Fibroblast of skin of right quadriceps (primary cell): ENCODE data around the gene ZRSR2.
A peak's percentile ranks its signal among the peaks of the same experiment; 100 is the strongest.
"Not testable (repeated sequence)": the region's sequence is repeated elsewhere in the genome, so short reads cannot be mapped to it uniquely, and the experiment has no call there.

Experiments used
- DNase-seq: peaks from one replicate; pipeline ENCODE4 v3.0.0-alpha.2; 2013

The ZRSR2 gene, protein sequence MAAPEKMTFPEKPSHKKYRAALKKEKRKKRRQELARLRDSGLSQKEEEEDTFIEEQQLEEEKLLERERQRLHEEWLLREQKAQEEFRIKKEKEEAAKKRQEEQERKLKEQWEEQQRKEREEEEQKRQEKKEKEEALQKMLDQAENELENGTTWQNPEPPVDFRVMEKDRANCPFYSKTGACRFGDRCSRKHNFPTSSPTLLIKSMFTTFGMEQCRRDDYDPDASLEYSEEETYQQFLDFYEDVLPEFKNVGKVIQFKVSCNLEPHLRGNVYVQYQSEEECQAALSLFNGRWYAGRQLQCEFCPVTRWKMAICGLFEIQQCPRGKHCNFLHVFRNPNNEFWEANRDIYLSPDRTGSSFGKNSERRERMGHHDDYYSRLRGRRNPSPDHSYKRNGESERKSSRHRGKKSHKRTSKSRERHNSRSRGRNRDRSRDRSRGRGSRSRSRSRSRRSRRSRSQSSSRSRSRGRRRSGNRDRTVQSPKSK

DNA sequence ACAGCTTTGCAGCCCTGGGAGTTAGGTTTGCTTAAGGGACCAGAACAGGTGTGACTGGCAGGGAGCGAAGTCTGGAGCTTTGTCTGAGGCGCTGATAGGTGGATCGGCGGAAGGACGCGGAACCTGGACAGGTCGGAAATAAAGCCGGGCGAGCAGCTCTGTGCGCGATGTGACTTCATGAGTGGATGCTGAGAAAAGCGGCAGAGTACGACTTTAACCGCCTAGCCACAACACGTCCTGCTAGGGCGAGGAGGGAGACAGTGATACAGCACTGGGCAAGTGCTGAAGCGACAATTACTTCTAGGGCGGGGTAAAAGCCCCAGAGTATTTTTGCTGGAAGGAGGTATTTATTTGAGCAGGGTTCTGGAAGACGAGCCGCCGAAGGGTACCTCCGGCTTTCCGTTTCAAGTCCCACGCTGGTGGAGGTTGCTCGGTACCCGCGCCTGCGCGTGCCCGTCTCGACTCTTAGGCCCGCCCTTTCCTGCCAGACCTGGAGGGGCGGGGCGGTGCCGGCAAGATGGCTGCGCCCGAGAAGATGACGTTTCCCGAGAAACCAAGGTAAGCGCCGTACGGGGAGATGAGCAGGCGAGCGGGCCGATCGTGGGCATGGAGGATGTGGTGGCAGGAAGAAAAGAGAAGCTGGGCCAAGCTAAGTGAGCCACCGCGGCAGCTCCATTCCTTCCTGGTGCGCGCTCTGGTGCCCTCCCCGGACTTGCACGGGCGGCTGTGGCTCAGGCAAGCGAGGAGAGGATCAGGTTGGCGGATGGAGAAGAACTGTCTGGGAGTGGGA, at the start of gene ZRSR2:
Gene ZRSR2, plus strand, starts transcription at position 506 of the 790 bp plus-strand sequence. Its CDS starts 12 bp downstream, at position 518.
- DNase-seq = peak; percentile 64

DNA sequence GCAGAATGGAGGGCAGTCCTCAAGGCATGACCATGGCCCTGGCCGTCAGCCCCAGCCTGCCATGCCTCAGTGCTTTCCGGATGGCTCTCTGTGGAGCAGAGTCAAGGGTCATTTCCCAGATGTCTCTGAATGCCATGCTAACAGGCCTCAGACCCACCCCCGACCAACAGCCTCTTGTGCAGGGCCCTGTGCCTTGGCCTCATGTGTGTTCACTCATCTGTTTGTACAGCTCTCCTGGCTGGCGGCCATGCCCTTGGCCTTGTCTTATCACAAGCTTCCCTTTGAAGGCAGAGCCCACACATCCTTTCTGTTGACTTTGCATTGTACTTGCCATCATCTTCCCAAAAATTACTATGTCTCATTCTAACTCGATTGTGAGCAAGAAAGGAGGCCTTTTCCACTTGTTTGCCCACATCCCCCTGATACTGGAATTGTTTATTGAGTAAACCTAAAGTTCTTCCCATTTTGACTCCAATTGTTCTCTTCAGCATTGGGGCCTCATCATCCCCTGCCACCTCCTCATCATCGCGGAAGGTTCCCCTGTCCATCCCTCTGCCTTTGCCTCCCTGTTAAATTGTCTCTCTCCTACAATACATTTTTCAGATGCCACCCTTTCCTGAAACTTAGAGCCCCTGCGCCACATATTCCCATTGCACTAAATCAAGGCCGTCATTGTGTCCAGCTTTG, 46.0 kb upstream of the ZRSR2 start:
- DNase-seq = no peak

DNA sequence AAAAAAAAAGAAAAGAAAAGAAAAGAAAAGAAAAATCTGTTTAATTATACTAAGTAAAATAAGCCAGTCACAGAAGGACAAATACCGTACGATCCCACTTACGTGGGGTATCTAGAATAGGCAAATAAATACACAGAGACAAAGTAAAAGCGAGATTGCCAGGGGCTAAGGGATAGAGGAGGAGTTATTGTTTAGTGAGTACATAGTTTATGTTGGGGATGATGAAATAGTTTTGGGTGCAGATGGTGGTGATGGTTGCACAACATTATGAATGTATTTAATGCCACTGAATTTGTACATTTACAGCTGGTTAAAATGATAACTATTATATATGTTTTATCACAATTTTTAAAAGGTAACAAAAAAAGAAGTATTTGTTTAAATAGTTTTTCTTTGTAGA, 45.1 kb upstream of the ZRSR2 start:
- DNase-seq = no peak

DNA sequence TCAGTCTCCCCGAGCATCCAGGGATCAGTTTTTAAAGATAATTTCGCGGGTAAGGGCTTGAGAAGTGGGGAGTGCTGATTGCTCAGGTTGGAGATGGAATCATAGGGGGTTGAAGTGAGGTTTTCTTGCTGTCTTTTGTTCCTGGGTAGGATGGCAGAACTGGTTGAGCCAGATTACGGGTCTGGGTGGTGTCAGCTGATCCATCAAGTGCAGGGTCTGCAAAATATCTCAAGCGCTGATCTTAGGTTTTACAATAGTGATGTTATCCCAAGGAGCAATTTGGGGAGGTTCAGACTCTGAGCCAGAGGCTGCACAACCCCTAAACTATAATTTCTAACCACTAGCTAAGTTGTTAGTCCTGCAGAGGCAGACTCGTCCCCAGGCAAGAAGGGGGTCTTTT, 43.6 kb upstream of the ZRSR2 start:
- not testable (repeated sequence) for DNase-seq

DNA sequence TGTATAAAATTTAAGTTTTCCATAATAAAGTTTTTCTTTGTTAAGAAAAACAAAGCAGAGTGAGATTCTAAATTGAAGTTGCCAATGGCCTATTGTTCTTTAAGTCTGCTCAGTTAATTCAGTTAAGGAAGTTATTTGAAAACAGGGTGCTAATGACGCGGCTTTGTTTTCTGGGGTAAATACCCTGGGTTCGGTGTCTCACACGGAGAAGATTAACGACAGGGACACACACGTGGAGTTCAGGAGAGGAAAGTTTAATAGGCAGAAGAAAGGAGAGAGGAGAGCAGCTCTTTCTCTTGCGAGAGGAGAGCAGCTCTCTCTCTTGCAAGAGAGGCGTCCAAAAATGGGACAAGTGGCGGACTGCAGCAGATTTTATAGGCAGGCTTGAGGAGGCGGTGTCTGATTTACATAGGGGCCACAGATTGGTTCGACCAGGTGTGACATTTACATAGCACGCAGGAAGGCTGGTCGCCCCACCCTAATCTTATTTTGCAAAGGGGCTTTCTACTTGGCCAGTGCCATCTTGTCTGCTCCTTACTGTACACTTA, 42.6 kb upstream of the ZRSR2 start:
- DNase-seq = no peak

DNA sequence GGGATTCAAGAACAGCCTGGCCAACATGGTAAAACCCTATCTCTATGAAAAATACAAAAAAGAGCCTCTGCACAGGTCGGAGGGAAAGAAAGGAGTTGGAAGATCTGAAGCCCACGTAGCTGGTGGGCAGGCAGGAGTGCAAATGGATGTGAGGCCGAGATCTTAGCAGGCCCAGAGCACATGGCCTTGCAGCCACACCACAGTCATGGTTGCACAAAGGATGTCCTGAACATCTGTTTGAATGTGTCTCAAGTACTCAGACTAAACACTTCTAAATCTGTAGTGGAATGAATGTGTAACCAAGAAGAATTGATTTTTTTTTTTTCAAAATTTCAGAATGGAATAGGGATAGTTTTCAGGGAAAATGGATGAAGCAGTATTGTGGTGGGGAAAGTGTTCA, 41.4 kb upstream of the ZRSR2 start:
- no peak for DNase-seq

DNA sequence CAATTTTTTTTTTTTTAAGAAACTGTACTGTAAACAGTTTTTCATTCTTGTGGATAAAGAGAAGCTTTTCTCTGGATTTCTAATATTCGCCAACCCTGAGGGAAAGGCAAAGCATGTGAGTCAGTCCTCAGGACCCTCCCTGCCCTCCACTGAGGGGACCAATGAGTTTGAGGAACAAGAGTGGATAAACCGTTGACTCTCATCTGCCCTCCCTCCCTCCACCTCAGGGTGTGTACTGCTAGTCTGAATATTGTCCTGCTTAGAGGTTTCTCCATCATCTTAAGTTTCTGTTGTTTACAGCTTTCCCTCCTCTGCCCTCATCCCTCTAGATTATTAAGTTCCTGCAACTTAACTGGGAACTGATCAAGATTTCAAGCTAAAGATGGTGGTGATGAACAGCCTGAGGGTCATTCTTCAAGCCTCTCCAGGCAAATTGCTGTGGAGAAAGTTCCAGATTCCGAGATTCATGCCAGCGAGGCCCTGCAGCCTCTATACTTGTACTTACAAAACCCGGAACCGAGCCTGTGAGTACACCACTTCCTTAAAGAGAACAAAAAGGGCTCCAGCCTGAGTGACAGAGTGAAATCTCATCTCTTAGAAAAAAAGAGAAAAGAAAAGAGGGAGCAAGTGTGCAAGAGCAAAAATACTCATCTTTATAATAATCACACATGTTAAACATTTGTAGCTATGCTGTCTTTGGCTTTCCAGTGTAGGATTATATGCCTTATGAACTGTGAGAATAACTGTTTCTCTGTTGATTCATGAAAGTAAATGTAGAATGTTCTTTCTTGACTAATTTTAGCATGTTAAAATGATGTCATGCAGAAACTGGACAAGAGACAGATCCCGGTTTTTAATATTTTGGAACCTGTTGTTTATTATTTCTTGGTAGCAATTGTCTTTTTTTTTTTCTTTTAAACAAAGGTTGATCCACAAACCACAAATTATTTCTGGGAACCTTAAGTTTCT, 40.4 kb upstream of the ZRSR2 start:
- DNase-seq = no peak

DNA sequence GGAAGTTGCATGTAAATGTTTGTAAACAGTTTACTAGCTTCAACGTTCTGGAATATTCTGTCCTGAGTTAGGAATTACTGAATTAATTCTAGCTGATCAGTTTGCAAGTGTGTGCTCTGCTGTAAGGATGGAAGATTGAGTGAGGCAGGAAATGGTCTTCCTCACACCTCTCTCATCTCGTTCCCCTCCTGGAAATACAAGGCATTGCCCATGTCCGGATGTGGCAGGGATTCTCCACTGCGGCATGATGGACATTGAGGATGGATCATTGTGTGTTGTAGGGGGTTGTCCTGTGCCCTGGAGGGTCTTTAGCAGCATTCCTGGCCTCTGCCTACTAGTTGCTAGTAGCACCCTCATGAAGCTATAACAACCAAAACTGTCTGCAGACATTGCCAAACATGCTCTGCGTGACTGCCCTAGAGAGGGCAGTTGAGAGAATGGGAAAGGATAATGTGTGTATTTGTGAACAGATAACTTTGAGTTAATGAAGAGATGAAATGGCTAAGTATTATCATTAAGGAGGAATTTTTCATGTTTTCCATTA, 39.6 kb upstream of the ZRSR2 start:
- DNase-seq = no peak

DNA sequence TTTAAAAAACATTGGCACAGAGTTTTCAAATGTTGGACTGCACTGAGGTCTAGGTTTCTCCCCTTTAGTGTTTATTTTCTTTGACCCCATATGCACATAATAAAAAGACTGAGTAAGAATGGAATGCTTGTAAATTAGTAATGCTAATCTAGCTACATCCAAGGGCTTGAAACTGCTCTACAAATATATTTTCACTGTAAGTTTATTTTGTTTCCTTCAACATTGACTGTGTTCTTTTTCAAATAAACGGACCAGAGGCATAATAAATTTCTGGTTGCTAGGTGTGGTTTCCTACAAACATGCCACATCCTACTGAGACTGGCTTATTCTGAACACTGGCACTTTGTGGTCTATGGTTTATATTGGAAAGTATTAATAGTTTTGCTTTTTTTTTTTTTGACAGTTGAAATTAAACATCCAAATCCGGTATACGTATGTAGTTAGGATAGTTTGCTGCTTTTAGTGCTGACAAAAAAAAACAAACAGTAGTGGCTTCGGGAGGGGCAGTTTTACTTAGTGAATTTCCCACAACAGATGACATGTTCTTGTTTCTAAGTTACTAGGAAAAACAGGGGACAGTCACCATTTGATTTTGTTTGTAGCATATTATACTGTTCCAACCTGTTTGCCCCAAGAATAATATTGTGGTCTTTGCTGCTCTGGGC, 39.0 kb upstream of the ZRSR2 start:
- DNase-seq = peak; percentile 30

DNA sequence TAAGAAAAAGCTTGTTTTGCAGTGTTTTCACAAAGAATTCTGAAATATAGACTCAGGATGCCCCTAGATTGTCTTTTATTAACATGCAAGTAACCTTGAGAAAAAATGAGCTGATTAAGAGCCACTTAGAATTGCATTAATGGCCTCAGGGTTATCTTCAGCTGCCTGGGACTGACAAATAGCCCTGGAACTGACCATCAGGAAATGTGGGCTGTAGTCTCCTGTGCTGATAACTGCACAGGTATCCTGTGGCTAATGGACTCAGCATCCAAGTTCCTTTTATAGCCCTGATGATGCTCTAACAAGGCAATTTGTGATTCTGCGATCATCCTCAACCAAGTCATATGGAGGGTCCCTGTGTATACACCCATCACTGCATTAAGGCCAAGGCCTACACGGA, 35.2 kb upstream of the ZRSR2 start:
- DNase-seq = no peak

DNA sequence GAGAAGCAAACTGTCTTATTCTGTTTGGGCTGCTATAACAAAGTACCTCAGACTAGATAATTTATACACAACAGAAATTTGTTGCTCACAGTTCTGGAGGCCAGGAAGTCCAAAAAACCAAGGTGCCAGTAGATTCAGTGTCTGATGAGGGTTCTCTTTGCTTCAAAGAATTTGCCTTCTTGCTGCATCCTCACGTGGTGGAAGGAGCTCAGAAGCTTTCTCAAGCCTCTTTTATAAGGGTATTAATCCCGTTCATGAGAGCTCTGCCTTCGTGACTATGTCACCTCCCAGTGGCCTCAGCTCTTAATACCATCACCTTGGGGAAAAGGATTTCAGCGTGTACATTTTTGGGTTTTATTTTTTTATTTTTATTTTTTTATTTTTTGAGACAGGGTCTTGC, 32.1 kb upstream of the ZRSR2 start:
- no peak for DNase-seq

DNA sequence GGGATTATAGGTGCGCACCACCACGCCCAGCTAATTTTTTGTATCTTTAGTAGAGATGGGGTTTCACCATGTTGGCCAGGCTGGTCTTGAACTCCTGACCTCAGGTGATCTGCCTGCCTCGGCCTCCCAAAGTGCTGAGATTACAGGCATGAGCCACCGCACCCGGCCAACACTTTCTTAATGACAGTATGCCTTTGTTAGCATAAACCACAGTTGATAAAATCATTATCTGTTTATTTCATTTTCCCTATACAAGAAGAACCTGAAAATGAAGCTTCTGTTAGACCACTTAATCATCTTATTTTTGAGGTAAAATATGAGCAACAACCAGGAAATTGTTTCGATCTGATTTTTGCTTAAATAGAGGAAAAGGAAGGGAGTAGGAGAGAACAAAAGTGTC, 30.4 kb upstream of the ZRSR2 start:
- not testable (repeated sequence) for DNase-seq

DNA sequence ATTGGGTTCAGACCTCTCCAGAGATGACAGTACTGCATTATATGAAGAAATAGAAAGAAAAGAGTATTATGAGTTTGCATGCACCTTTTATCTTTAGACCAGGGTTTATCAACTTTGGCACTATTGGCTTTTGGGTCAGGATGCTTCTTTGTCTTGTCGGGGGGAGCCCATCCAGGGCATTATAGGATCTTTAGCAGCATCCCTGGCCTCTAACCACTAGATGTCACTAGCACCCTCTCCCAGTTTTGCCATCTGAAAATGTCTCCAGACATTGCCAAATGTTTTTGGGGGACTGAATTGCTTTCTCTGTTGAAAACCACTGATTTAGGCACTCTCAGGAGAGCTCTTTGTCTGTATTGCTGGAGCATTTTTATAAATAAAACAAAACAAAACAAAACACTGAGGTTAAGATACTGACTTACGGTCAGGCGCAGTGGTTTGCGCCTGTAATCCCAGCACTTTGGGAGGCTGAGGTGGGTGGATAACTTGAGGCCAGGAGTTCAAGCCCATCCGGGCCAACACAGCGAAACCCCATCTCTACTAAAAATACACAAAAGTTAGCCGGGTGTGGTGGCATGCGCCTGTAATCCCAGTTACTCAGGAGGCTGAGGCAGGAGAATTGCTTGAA, 28.6 kb upstream of the ZRSR2 start:
- peak; percentile 18 for DNase-seq

DNA sequence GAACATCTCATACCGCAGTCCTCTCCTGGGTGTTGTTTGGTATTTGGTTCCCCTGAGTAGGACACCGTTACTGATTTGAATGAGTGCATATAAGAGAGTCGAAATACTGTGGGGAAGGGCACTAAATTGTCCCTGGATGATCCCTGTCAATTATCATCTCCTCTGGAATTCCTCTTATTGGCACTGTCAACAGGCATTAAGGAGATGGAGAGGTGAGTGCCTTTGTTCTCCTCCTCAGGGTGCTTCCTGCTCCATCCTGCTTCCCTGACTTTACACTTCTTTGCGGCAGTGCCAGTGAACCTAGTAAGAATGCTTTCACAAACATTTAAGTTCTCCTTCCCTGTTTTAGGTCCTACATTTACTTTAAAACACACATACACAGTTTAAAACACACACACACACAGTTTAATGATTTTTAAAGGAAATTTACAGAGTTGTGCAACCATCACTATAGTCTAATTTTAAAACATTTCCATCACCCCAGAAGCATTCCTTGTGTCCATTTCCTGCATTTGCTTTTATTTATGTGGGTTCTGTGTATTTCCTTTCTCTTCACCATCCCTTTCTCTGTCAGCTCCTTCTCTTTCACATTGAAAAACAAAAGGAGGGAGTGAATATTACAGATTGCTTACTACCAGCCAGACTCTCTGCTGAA, 20.9 kb upstream of the ZRSR2 start:
- DNase-seq = peak; percentile 3

DNA sequence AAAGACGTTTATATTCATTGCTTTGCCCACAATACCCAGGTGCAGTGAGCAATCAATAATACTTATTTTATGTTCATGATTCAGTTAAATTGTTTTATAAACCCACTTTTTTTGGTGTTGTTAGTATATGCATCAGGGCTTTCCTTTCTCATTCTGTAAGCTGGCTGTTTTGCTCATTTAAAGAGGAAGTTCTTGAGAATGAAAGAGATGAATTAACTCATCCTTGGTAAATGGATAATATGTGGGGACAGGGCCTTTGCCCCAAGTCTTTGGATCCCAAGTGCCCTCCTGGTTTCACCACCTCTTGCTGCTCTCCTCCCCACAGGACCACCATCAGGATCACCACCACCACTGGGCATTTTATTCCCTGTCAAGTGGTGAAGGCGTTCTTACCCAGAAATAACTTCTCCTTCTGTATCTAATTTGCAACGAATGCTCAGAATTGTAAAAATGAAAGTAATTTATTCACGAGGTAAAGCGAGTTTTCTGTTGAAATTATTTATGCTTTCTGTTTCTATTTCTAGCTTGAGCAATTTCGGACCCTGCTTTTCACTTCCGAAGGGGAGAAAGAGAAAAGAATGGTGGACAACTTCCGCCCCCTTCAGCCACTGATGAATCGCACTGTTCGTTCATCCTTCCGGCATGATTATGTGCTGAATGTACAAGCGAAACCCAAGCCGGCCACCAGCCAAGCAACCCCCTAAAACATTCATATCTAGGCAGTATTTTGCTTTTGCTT, 8.2 kb upstream of the ZRSR2 start:
- no peak for DNase-seq

DNA sequence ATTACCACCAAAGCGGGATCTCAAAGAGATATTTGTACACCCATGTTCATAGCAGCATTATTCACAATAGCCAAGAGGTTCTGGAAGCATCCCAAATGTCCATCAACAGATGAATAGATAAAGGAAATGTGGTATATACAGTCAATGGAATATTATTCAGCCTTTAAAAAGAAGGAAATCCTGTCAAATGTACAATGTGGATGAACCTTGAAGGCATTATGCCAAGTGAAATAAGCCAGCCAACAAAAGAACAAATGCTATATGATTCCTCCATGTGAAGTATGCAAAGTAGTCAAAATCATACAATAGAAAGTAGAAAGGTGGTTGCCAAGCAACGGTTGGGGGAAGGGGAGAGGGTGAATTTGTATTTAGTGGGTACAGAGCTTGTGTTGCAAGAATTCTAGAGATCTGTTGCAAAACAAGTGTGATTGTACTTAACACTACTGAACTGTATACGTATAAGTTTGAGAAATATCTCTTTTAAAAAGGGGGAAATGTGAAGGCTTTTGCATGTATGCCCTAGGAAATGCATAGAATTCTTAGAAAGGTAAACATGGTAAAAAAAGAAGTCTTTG, 5.0 kb upstream of the ZRSR2 start:
- DNase-seq = no peak

DNA sequence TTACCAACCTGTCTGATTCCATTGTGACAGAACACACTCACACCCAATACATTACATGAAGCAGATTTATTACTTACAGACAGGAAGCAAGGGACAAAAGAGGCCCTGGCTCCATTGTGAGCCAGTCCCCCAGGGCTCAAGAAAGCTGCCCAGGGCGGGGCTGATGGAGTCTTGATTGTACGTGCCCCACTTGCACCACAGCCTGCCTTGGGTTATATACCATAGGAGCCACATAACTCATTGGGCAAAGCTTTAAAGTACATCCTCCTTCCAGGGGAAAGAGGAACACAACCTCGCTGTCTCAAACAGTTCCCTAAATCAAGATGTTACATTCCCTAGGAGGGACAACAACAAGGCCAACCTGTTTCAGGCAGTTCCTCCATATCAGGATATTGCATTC, 3.4 kb upstream of the ZRSR2 start:
- DNase-seq = no peak

DNA sequence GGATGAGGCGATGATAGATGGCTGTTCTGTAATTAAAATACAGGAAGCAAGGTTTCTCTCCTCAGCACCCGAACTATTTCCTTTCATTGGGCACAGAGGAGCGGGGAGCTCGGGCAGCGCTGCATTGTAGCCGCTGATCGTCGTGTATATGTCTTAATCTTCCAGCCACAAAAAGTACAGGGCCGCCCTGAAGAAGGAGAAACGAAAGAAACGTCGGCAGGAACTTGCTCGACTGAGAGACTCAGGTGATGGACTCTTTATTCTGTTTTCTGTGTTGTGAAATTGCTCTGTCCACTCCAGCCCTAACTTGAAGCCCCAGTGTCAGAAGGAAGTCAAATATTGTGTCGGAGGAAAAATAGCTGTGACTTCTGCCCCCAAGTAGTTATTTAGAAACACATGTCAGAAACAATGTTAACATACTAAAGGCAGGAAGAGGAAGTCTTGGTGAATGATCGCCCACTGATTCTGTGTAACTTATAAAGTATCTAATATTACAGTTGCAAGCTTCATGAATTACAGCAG, 546 bp downstream of the ZRSR2 start:
- peak; percentile 0 for DNase-seq

DNA sequence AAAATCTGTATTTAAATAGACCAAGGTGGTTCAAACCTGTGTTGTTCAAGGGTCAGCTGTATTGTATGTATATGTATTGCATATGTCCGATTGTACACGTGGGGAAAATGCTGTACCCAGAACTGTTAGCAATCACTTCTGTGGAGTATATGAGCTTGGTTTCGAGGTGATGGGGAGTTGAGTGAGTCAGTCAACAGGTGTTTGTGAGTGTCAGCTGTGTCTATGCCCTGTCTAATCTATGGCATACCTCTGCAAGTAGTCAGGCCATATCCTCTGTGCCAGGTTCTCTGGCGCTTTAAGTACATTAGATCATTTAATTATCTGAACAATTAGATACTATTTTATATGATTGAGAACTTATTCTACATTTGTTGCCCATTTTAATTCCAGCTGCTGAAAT, 7.4 kb downstream of the ZRSR2 start:
- DNase-seq = no peak
